HG03175 (cell line): ENCODE data around the gene ZBTB16.

Experiments
- ATAC-seq: cut with Tn5 transposase; IDR thresholded peaks from one replicate; pipeline ENCODE4 v1.9.1; 2021; ENCODE audit warnings: mild to moderate bottlenecking, moderate library complexity; ENCODE audit not compliant: unreplicated experiment

Gene ZBTB16

GRCh38 chr11:114081641-114082414 is 22.3 kb downstream of the ZBTB16 start:
- ATAC-seq = no peak

GRCh38 chr11:114082415-114082748 is 22.9 kb downstream of the ZBTB16 start:
- no peak for ATAC-seq

- ATAC-seq = no peak
These were observed 23.3 kb downstream of the ZBTB16 start for GRCh38 chr11:114082767-114083181.

- ATAC-seq = no peak
These were observed 24.1 kb downstream of the ZBTB16 start for GRCh38 chr11:114083391-114084252.

GRCh38 chr11:114084414-114084813 is 24.9 kb downstream of the ZBTB16 start:
- ATAC-seq = no peak

GRCh38 chr11:114085965-114086793 is 26.7 kb downstream of the ZBTB16 start:
- no peak for ATAC-seq

- ATAC-seq = no peak
These were observed 27.5 kb downstream of the ZBTB16 start for GRCh38 chr11:114087025-114087424.

- ATAC-seq = no peak
These were observed 28.7 kb downstream of the ZBTB16 start for GRCh38 chr11:114088216-114088615.

GRCh38 chr11:114088836-114089235 is 29.3 kb downstream of the ZBTB16 start:
- no peak for ATAC-seq

GRCh38 chr11:114089748-114090147 is 30.2 kb downstream of the ZBTB16 start:
- ATAC-seq = no peak

GRCh38 chr11:114090225-114090910 is 30.9 kb downstream of the ZBTB16 start:
- ATAC-seq = no peak

- ATAC-seq = no peak
These were observed 31.5 kb downstream of the ZBTB16 start for GRCh38 chr11:114090976-114091375.

GRCh38 chr11:114091516-114092397 is 32.2 kb downstream of the ZBTB16 start:
- ATAC-seq = no peak

GRCh38 chr11:114092478-114092877 is 33.0 kb downstream of the ZBTB16 start:
- no peak for ATAC-seq

GRCh38 chr11:114092953-114093352 is 33.4 kb downstream of the ZBTB16 start:
- ATAC-seq = no peak

- ATAC-seq = no peak
These were observed 35.0 kb downstream of the ZBTB16 start for GRCh38 chr11:114094516-114094915.

- ATAC-seq = no peak
These were observed 36.4 kb downstream of the ZBTB16 start for GRCh38 chr11:114095899-114096298.

GRCh38 chr11:114097832-114098231 is 38.3 kb downstream of the ZBTB16 start:
- ATAC-seq = no peak

- ATAC-seq = no peak
These were observed 39.4 kb downstream of the ZBTB16 start for GRCh38 chr11:114098927-114099326.
